A549 (cell line): ENCODE results near the gene PSMA7. TPM values are rescaled to one million over a fixed set of nuclear protein-coding genes. Genes with fewer than 3 reads are reported as not detected.

Experiments
- ATAC-seq, 2 experiments: fragments of 200-7000 bp in 1 of 2; fragments of >200 bp in 1 of 2; cut with Nextera tagmentation in 1 of 2; cut with Tn5 transposase in 1 of 2; 3 replicates each; pipeline versions ENCODE4 v1.8.0 to v1.9.1; 2018 to 2020; ENCODE audit warnings: mild to moderate bottlenecking in 1 of 2, moderate library complexity in 1 of 2
- CTCF ChIA-PET: fragments of 300-600 bp; sonication (Branson Sonifier 250); formaldehyde crosslinking; extraction: SDS; loops from one replicate; lab custom pipeline; 2021; ENCODE audit warnings: antibody characterized with exemption, inconsistent platforms; lab: Yijun Ruan, JAX
- POLR2A ChIA-PET: fragments of 350-600 bp; formaldehyde crosslinking; extraction: SDS; loops from one replicate; lab custom pipeline; 2021; ENCODE audit warnings: antibody characterized with exemption, inconsistent platforms; lab: Yijun Ruan, JAX
- DNase-seq, 2 experiments: peaks; one replicate each; pipeline versions ENCODE4 v3.0.0 to v3.0.0-alpha.2; 2011 to 2016; ENCODE audit warnings: low read depth in 1 of 2, low spot score in 1 of 2
- FAIRE-seq: peaks from 2 replicates; lab custom pipeline; 2011; peaks lifted over from hg19 to GRCh38; lab: Jason Lieb, UNC
- H3K27ac ChIP-seq, 2 experiments: fragments of >200 bp; sonication (Bioruptor Twin); formaldehyde crosslinking; 3 replicates each; pipeline ENCODE4 v1.5.1; 2016 to 2017
- H3K4me1 ChIP-seq: fragments of >200 bp; sonication (Bioruptor Twin); formaldehyde crosslinking; 3 replicates; pipeline ENCODE4 v1.6.1; 2016
- H3K4me2 ChIP-seq: fragments of >200 bp; sonication (Bioruptor Twin); formaldehyde crosslinking; 3 replicates; pipeline ENCODE4 v1.6.1; 2016
- H3K4me3 ChIP-seq: fragments of >200 bp; sonication (Bioruptor Twin); formaldehyde crosslinking; 3 replicates; pipeline ENCODE4 v1.5.1; 2016
- H3K9me3 ChIP-seq: fragments of >200 bp; sonication (Bioruptor Twin); formaldehyde crosslinking; 3 replicates; pipeline ENCODE4 v1.6.1; 2016
- CBX2 ChIP-seq: fragments of 200-600 bp; sonication (generic); IDR thresholded peaks from 2 replicates; pipeline ENCODE4 v1.6.1; 2016; ENCODE audit warnings: low read depth, mild to moderate bottlenecking, borderline replicate concordance
- CEBPB ChIP-seq, 2 experiments: fragments of >200 bp in 1 of 2; sonication (Bioruptor Twin) in 1 of 2; formaldehyde crosslinking in 1 of 2; IDR thresholded peaks; 2 replicates each; pipeline ENCODE4 v1.6.1; 2012 to 2016
- CTCF ChIP-seq: fragments of >200 bp; sonication (Bioruptor Twin); formaldehyde crosslinking; IDR thresholded peaks from 3 replicates; pipeline ENCODE4 v1.5.1; 2016
- FOSB ChIP-seq: fragments of 250-450 bp; sonication (Bioruptor Pico); IDR thresholded peaks from 2 replicates; pipeline ENCODE4 v1.5.0; 2020; ENCODE audit warnings: mild to moderate bottlenecking, moderate library complexity
- HOXA7 ChIP-seq: fragments of 250-450 bp; sonication (Bioruptor Pico); IDR thresholded peaks from 2 replicates; pipeline ENCODE4 v1.5.0; 2020; ENCODE audit warnings: mild to moderate bottlenecking, moderate library complexity
- JUN ChIP-seq, 2 experiments: fragments of >200 bp; sonication (Bioruptor Twin); formaldehyde crosslinking; IDR thresholded peaks; 2 replicates in 1 of 2; 3 replicates in 1 of 2; pipeline ENCODE4 v1.6.1; 2016 to 2017
- MAFK ChIP-seq: fragments of 450-650 bp; IDR thresholded peaks from 2 replicates; pipeline ENCODE4 v1.6.1; 2014; ENCODE audit not compliant: partially characterized antibody
- MAZ ChIP-seq: fragments of 150-350 bp; IDR thresholded peaks from 2 replicates; pipeline ENCODE4 v1.6.1; 2014; ENCODE audit warnings: antibody characterized with exemption, low read depth, low read length, borderline replicate concordance
- MYC ChIP-seq: IDR thresholded peaks from 2 replicates; pipeline ENCODE4 v1.6.1; 2012; ENCODE audit warnings: mild to moderate bottlenecking, inconsistent platforms, low read length, improper control_type of control experiment, borderline replicate concordance
- NFE2L2 ChIP-seq: fragments of 150-350 bp; conservative IDR thresholded peaks from 2 replicates; pipeline ENCODE4 v1.6.1; 2014; ENCODE audit warnings: low read length
- NPAS2 ChIP-seq: fragments of 250-450 bp; sonication (Bioruptor Pico); IDR thresholded peaks from 2 replicates; pipeline ENCODE4 v1.8.0; 2022; ENCODE audit warnings: mild to moderate bottlenecking, moderate library complexity, borderline replicate concordance
- NR3C1 ChIP-seq: fragments of >200 bp; sonication (Bioruptor Twin); formaldehyde crosslinking; IDR thresholded peaks from 3 replicates; pipeline ENCODE4 v1.6.1; 2017
- PHF8 ChIP-seq: fragments of 200-600 bp; sonication (generic); IDR thresholded peaks from 2 replicates; pipeline ENCODE4 v1.6.1; 2016; ENCODE audit warnings: low read depth, mild to moderate bottlenecking, antibody characterized with exemption, moderate library complexity, borderline replicate concordance
- RAD21 ChIP-seq, 2 experiments: fragments of >200 bp in 1 of 2; sonication (Bioruptor Twin) in 1 of 2; formaldehyde crosslinking in 1 of 2; IDR thresholded peaks in 1 of 2; conservative IDR thresholded peaks in 1 of 2; 2 replicates in 1 of 2; 3 replicates in 1 of 2; pipeline ENCODE4 v1.6.1; 2012 to 2018; ENCODE audit warnings: inconsistent platforms in 1 of 2
- SMC3 ChIP-seq: fragments of >200 bp; sonication (Bioruptor Twin); formaldehyde crosslinking; IDR thresholded peaks from 3 replicates; pipeline ENCODE4 v1.6.1; 2018; ENCODE audit warnings: inconsistent platforms
- TFCP2L1 ChIP-seq: fragments of 250-450 bp; sonication (Bioruptor Pico); IDR thresholded peaks from 2 replicates; pipeline ENCODE4 v1.5.0; 2021; ENCODE audit warnings: mild to moderate bottlenecking
- TP53 ChIP-seq: fragments of 250-450 bp; sonication (Bioruptor Pico); IDR thresholded peaks from 2 replicates; pipeline ENCODE4 v1.5.0; 2021; ENCODE audit warnings: mild to moderate bottlenecking, moderate library complexity
- USF2 ChIP-seq: fragments of 450-650 bp; IDR thresholded peaks from 2 replicates; pipeline ENCODE4 v1.6.1; 2014; ENCODE audit warnings: antibody characterized with exemption
- WGBS: methylation state at CpG from one replicate; pipeline ENCODE4 v1.1.6; 2017; ENCODE audit errors: missing lambda C conversion rate; 5-methylcytosine and 5-hydroxymethylcytosine counted together
- polyA plus RNA-seq, 4 experiments: library from polyadenylated mRNA; depleted of rRNA in 3 of 4; stranded (reverse); fragments of >200 nt; fragmentation: RNase III in 1 of 4; extraction: RNeasy Plus Mini Kit Qiagen cat#74134 plus additional on column Dnase treatment in 1 of 4; gene quantifications; 2 replicates in 3 of 4; 3 replicates in 1 of 4; pipeline ENCODE4 v1.2.3, GENCODE V29; 2011 to 2017

The PSMA7 gene
- polyA plus RNA-seq, 2 of the 4 experiments (the other 2 are of a cell fraction) = 511 to 562 TPM

- peaks cover 10% of the 10 kb centered on the region for H3K4me1 ChIP-seq
- CTCF ChIA-PET = interaction anchor here (1.0 to 5.1 kb wide), 10 partner anchors 9 to 134 kb away, joined by 3 to 75 read pairs (median 5); partner anchors contain the start of gene LSM14B
- no peak for TF ChIP-seq NPAS2 (CRISPR knock-in tag)
- TF ChIP-seq, all 56 proteins: peak for 0
- no peak overlapping the region for H3K27ac ChIP-seq
- no peaks in the 10 kb centered on the region for H3K9me3 ChIP-seq
- H3K4me3 ChIP-seq = no peak overlapping the region
- POLR2A ChIA-PET = interaction anchor here (1.5 to 2.0 kb wide), 2 partner anchors 70 to 126 kb away, joined by 4 to 8 read pairs; no protein-coding TSS in a partner anchor
- no peak for ATAC-seq
- no peak for DNase-seq
- 80% methylated on average over 6 of the region's 6 CpGs for WGBS
- FAIRE-seq = no peak
- H3K4me2 ChIP-seq = no peak overlapping the region
Measured at GRCh38 chr20:62137092-62137384, 6.2 kb downstream of the PSMA7 start.

- POLR2A ChIA-PET = interaction anchor here (1.5 to 2.0 kb wide), 2 partner anchors 70 to 125 kb away, joined by 4 to 8 read pairs; no protein-coding TSS in a partner anchor
- FAIRE-seq (no peak), ATAC-seq (peak; percentile 65 to 78; a peak in 5 of 6 replicates), DNase-seq (peak; percentile 73 to 78)
- CTCF ChIA-PET = interaction anchor here (0.8 to 5.1 kb wide), 18 partner anchors 9 to 160 kb away, joined by 3 to 75 read pairs (median 4); partner anchors contain the start of gene LSM14B
- TF ChIP-seq JUN (IDR thresholded peaks at IDR 0.05) = no peak
- peak; percentile 72; the same call in 2 of the 3 replicates for TF ChIP-seq SMC3
- peak; percentile 81 for TF ChIP-seq CTCF
- peak; percentile 65 to 72 for TF ChIP-seq RAD21 (conservative IDR thresholded peaks at IDR 0.05 in 1 of 2, IDR thresholded peaks at IDR 0.05 in 1 of 2)
- Histone ChIP-seq H3K4me3 (no peak overlapping the region), H3K4me1 (peaks cover 7% of the 10 kb centered on the region), H3K27ac (no peak overlapping the region), H3K4me2 (no peak overlapping the region), H3K9me3 (no peaks in the 10 kb centered on the region)
- 51% methylated on average over 8 of the region's 8 CpGs for WGBS
Measured at GRCh38 chr20:62136283-62137091, 6.7 kb downstream of the PSMA7 start.

GRCh38 chr20:62135573-62136266, 7.5 kb downstream of the PSMA7 start:
- no peak for DNase-seq
- no peaks in the 10 kb centered on the region; the same call in 2 of the 3 replicates for H3K4me1 ChIP-seq
- ATAC-seq = no peak
- FAIRE-seq = no peak
- no peak overlapping the region for H3K4me2 ChIP-seq
- ChIA-PET CTCF (interaction anchor here (0.8 to 5.1 kb wide), 15 partner anchors 9 to 160 kb away, joined by 3 to 75 read pairs (median 4); partner anchors contain the start of gene LSM14B), POLR2A (interaction anchor here (1.1 to 2.0 kb wide), 3 partner anchors 14 to 124 kb away, joined by 4 to 8 read pairs (median 4); no protein-coding TSS in a partner anchor)
- 98% methylated on average over 8 of the region's 8 CpGs for WGBS
- H3K4me3 ChIP-seq = no peak overlapping the region
- H3K9me3 ChIP-seq = no peaks in the 10 kb centered on the region
- no peak for TF ChIP-seq USF2
- no peak for TF ChIP-seq CBX2
- no peak for TF ChIP-seq MAFK
- TF ChIP-seq RAD21 (conservative IDR thresholded peaks at IDR 0.05 in 1 of 2, IDR thresholded peaks at IDR 0.05 in 1 of 2) = no peak
- TF ChIP-seq NFE2L2 = no peak
- H3K27ac ChIP-seq = no peak overlapping the region

- DNase-seq = no peak
- WGBS = 78% methylated on average over 11 of the region's 11 CpGs
- H3K4me2 ChIP-seq = no peak overlapping the region
- no peak for FAIRE-seq
- ChIA-PET POLR2A (interaction anchor here (1.1 to 2.0 kb wide), 3 partner anchors 13 to 124 kb away, joined by 4 to 8 read pairs (median 5); partner anchors contain the start of gene LSM14B), CTCF (interaction anchor here (0.6 to 5.1 kb wide), 7 partner anchors 8 to 125 kb away, joined by 5 to 75 read pairs (median 13); partner anchors contain the start of gene LSM14B)
- TF ChIP-seq PHF8 = no peak
- no peak for TF ChIP-seq FOSB (CRISPR knock-in tag)
- TF ChIP-seq TP53 (CRISPR knock-in tag) = no peak
- TF ChIP-seq MYC = no peak
- TF ChIP-seq MAZ = no peak
- no peak for TF ChIP-seq NR3C1
- no peak for TF ChIP-seq CTCF
- 0 out of 2 replicates have a peak, but pooled peaks have one; percentile 30 for TF ChIP-seq HOXA7 (CRISPR knock-in tag)
- no peak for TF ChIP-seq CEBPB (IDR thresholded peaks at IDR 0.05)
- TF ChIP-seq TFCP2L1 (CRISPR knock-in tag) = 0 out of 2 replicates have a peak, but pooled peaks have one; percentile 33
- no peak for TF ChIP-seq CBX2
- TF ChIP-seq MAFK = no peak
- no peak overlapping the region for H3K27ac ChIP-seq
- no peak overlapping the region for H3K4me3 ChIP-seq
- peak in 1 of 2 experiments; percentile 13; a peak in 3 of 6 replicates for ATAC-seq
- H3K9me3 ChIP-seq = no peaks in the 10 kb centered on the region
- H3K4me1 ChIP-seq = no peaks in the 10 kb centered on the region
Measured at GRCh38 chr20:62134735-62135231, 8.4 kb downstream of the PSMA7 start.
